ENCODE measurements around the gene SPATA17.

DNA sequence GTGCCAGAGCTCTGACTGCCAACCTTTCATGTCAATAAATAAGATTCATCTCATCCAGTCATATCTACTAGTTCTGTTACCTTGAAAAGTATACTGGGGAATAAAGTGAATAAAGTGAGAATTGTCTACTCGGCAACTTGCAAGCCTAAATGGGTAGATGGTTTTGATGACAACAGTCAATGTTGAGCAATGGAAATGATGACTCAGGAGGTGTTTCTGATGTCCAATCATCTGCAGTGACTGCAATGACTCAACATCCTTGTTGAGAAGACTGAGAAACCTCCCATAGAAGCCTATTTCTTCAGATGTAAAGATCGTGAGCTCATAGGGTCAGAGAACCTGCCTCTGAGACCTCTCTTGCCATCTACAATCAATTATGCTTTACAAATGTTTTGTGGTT is 276.4 kb downstream of the SPATA17 start:
- TF ChIP-seq, protein P1, sequence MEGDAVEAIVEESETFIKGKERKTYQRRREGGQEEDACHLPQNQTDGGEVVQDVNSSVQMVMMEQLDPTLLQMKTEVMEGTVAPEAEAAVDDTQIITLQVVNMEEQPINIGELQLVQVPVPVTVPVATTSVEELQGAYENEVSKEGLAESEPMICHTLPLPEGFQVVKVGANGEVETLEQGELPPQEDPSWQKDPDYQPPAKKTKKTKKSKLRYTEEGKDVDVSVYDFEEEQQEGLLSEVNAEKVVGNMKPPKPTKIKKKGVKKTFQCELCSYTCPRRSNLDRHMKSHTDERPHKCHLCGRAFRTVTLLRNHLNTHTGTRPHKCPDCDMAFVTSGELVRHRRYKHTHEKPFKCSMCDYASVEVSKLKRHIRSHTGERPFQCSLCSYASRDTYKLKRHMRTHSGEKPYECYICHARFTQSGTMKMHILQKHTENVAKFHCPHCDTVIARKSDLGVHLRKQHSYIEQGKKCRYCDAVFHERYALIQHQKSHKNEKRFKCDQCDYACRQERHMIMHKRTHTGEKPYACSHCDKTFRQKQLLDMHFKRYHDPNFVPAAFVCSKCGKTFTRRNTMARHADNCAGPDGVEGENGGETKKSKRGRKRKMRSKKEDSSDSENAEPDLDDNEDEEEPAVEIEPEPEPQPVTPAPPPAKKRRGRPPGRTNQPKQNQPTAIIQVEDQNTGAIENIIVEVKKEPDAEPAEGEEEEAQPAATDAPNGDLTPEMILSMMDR (IDR thresholded peaks at IDR 0.05) = no peak
- no peak for TF ChIP-seq POLR2A (IDR thresholded peaks at IDR 0.05)

All from heart left ventricle (tissue), 13 donors.